ENCODE data around the gene COL6A1.

Gene COL6A1

GRCh38 chr21:46049890-46050667 is 68.5 kb downstream of the COL6A1 start:
- no peaks in the 10 kb centered on the region for H3F3A ChIP-seq (ENCODE audit: control insufficient read depth, insufficient read depth)

GRCh38 chr21:46050668-46051378 is 69.3 kb downstream of the COL6A1 start:
- no peaks in the 10 kb centered on the region for H3F3A ChIP-seq (ENCODE audit: control insufficient read depth, insufficient read depth)
- no peaks in the 10 kb centered on the region for H3K79me2 ChIP-seq (ENCODE audit: control insufficient read depth, low read length)
- H3K4me2 ChIP-seq (ENCODE audit: low read length), result no peak overlapping the region
- peaks cover 19% of the 10 kb centered on the region; the same call in 1 of the 2 replicates for H3K9me3 ChIP-seq (ENCODE audit: control insufficient read depth, insufficient read depth, low read length)
- no peaks in the 10 kb centered on the region for H3K27me3 ChIP-seq (ENCODE audit: control insufficient read depth, low read length)
- H3K4me3 ChIP-seq (ENCODE audit: low read length), result no peak overlapping the region
- H3K4me1 ChIP-seq (ENCODE audit: control insufficient read depth, low read length), result no peaks in the 10 kb centered on the region
- no peaks in the 10 kb centered on the region for H3K36me3 ChIP-seq (ENCODE audit: control insufficient read depth, low read length)
- no peaks in the 10 kb centered on the region for H4K20me1 ChIP-seq (ENCODE audit: control insufficient read depth, insufficient read depth, low read depth, low read length)
- no peak overlapping the region for H3K27ac ChIP-seq (ENCODE audit: low read depth, low read length)
- H3K9me2 ChIP-seq (replicated peaks; ENCODE audit: control insufficient read depth, low read length), result no peaks in the 10 kb centered on the region
- TF ChIP-seq EZH2phosphoT487 (IDR thresholded peaks at IDR 0.05; ENCODE audit: borderline replicate concordance, low read length) (no peak), CTCF (IDR thresholded peaks at IDR 0.05; ENCODE audit: low read depth, low read length, poor library complexity, severe bottlenecking) (no peak)

More at GRCh38 chr21:46049890-46050667, 68.5 kb downstream of the COL6A1 start:
- no peaks in the 10 kb centered on the region for H4K20me1 ChIP-seq (ENCODE audit: control insufficient read depth, insufficient read depth, low read depth, low read length)
- H3K4me2 ChIP-seq (ENCODE audit: low read length), result no peak overlapping the region
- no peak overlapping the region for H3K27ac ChIP-seq (ENCODE audit: low read depth, low read length)
- H3K36me3 ChIP-seq (ENCODE audit: control insufficient read depth, low read length), result no peaks in the 10 kb centered on the region
- no peak overlapping the region for H3K4me3 ChIP-seq (ENCODE audit: low read length)
- H3K79me2 ChIP-seq (ENCODE audit: control insufficient read depth, low read length), result no peaks in the 10 kb centered on the region
- TF ChIP-seq EZH2phosphoT487 (IDR thresholded peaks at IDR 0.05; ENCODE audit: borderline replicate concordance, low read length), result no peak
- TF ChIP-seq CTCF (IDR thresholded peaks at IDR 0.05; ENCODE audit: low read depth, low read length, poor library complexity, severe bottlenecking), result no peak
- H3K4me1 ChIP-seq (ENCODE audit: control insufficient read depth, low read length), result no peaks in the 10 kb centered on the region
- no peaks in the 10 kb centered on the region for H3K27me3 ChIP-seq (ENCODE audit: control insufficient read depth, low read length)
- peaks cover 14% of the 10 kb centered on the region; the same call in 1 of the 2 replicates for H3K9me3 ChIP-seq (ENCODE audit: control insufficient read depth, insufficient read depth, low read length)
- no peaks in the 10 kb centered on the region for H3K9me2 ChIP-seq (replicated peaks; ENCODE audit: control insufficient read depth, low read length)

DNA sequence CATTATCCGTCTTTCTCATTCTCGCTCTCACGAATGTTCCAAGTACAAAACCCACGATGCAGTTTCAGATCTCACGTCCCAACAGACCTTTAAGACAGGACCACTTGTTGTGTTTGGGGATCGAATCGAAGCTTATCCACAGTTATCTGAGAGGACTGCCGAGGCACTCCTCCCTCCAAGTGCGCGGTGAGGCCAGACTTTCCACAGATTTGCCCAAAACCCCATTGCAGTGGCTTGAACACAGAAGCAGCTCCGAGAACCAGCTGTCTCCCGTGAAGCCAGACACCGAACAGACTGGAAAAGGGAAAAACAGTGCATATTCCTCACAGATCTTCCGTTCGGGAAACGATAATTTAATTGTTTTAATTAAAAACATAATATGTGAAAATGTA is 69.8 kb downstream of the COL6A1 start:
- Histone ChIP-seq H3K27me3 (ENCODE audit: control insufficient read depth, low read length) (no peaks in the 10 kb centered on the region), H3K9me3 (ENCODE audit: control insufficient read depth, insufficient read depth, low read length) (peaks cover 25% of the 10 kb centered on the region; the same call in 1 of the 2 replicates), H3K4me3 (ENCODE audit: low read length) (no peak overlapping the region), H3K36me3 (ENCODE audit: control insufficient read depth, low read length) (no peaks in the 10 kb centered on the region), H3K27ac (ENCODE audit: low read depth, low read length) (no peak overlapping the region), H3K9me2 (replicated peaks; ENCODE audit: control insufficient read depth, low read length) (no peaks in the 10 kb centered on the region), H3K4me2 (ENCODE audit: low read length) (no peak overlapping the region), H4K20me1 (ENCODE audit: control insufficient read depth, insufficient read depth, low read depth, low read length) (no peaks in the 10 kb centered on the region), H3K4me1 (ENCODE audit: control insufficient read depth, low read length) (no peaks in the 10 kb centered on the region), H3K79me2 (ENCODE audit: control insufficient read depth, low read length) (no peaks in the 10 kb centered on the region), H3F3A (ENCODE audit: control insufficient read depth, insufficient read depth) (no peaks in the 10 kb centered on the region)
- TF ChIP-seq CTCF (IDR thresholded peaks at IDR 0.05; ENCODE audit: low read depth, low read length, poor library complexity, severe bottlenecking) (no peak), EZH2phosphoT487 (IDR thresholded peaks at IDR 0.05; ENCODE audit: borderline replicate concordance, low read length) (no peak)

Measured in DOHH2 (cell line).